SK-N-SH treated with all-trans-retinoic acid at 6 μM for 48 hours (cell line): ENCODE data around the gene MPPED1.

ENCODE experiments used
- TCF4 ChIP-seq: fragments of 250-450 bp; sonication (Bioruptor Pico); IDR thresholded peaks from 2 replicates; pipeline ENCODE4 v1.8.0; 2021; ENCODE audit warnings: mild to moderate bottlenecking, moderate library complexity, borderline replicate concordance
- TF ChIP-seq, protein P1 (sequence below): fragments of 250-450 bp; sonication (Bioruptor Pico); IDR thresholded peaks from 2 replicates; pipeline ENCODE4 v1.5.0; 2020; ENCODE audit warnings: mild to moderate bottlenecking, moderate library complexity

DNA sequence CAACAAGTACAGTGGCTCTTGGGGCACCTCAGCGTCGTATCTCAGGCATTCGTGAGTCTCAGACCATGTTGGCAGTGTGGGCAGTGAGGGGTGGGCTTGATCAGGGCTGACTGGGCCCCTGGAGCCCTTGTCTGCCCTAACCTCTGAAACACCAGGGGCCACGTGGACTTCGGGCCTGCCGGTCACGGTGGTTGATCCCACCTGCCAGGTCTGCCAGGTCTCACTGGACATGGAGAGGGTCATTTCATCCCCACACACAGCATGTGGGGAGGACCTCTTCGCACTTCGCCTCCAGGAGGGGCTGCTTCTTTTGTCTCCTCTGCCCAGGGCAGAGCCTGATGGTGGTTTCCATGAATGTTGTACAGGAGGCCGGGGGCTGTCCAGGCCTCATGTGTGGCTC is 77.1 kb downstream of the MPPED1 start:
- TF ChIP-seq, protein P1, sequence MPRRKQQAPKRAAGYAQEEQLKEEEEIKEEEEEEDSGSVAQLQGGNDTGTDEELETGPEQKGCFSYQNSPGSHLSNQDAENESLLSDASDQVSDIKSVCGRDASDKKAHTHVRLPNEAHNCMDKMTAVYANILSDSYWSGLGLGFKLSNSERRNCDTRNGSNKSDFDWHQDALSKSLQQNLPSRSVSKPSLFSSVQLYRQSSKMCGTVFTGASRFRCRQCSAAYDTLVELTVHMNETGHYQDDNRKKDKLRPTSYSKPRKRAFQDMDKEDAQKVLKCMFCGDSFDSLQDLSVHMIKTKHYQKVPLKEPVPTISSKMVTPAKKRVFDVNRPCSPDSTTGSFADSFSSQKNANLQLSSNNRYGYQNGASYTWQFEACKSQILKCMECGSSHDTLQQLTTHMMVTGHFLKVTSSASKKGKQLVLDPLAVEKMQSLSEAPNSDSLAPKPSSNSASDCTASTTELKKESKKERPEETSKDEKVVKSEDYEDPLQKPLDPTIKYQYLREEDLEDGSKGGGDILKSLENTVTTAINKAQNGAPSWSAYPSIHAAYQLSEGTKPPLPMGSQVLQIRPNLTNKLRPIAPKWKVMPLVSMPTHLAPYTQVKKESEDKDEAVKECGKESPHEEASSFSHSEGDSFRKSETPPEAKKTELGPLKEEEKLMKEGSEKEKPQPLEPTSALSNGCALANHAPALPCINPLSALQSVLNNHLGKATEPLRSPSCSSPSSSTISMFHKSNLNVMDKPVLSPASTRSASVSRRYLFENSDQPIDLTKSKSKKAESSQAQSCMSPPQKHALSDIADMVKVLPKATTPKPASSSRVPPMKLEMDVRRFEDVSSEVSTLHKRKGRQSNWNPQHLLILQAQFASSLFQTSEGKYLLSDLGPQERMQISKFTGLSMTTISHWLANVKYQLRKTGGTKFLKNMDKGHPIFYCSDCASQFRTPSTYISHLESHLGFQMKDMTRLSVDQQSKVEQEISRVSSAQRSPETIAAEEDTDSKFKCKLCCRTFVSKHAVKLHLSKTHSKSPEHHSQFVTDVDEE (CRISPR knock-in tag): no peak
- no peak for TF ChIP-seq TCF4 (CRISPR knock-in tag)
